Endothelial cell of umbilical vein (primary cell): ENCODE measurements around the gene NES. TPM values are rescaled to one million over a fixed set of nuclear protein-coding genes. Genes with fewer than 3 reads are reported as not detected.

Source experiments
- polyA plus RNA-seq, 4 experiments: library from polyadenylated mRNA; depleted of rRNA in 3 of 4; stranded (reverse) in 3 of 4; unstranded in 1 of 4; fragments of >200 nt; gene quantifications; 2 replicates each; pipeline versions ENCODE4 v1.2.1 to v1.2.3, GENCODE V29; 2011 to 2012; ENCODE audit warnings: missing spikeins in 1 of 4
- total RNA-seq: library from RNA; stranded (reverse); gene quantifications from 2 replicates; pipeline ENCODE4 v1.2.3, GENCODE V29; 2021

The NES gene
- total and polyA plus RNA-seq, 2 donors (not counting 3 experiments of a cell fraction or from before 2014, with no cell fraction given): 19.4 to 274 TPM

Other genes starting within 250 kb of the NES start
- 52.2 and 57.3 TPM in 2 replicates for gene MEF2D, start 176.6 kb downstream of the NES start, total RNA-seq
- gene MEF2D, start 176.6 kb downstream of the NES start, polyA plus RNA-seq: 45.4 and 55.6 TPM in 2 replicates
- gene IQGAP3, start 104.8 kb downstream of the NES start, total RNA-seq: 48.6 and 60.7 TPM in 2 replicates
- gene IQGAP3, start 104.8 kb downstream of the NES start, polyA plus RNA-seq: 28.3 and 30.2 TPM in 2 replicates
- not detected in 2 replicates for gene TTC24, start 97.7 kb downstream of the NES start, total RNA-seq
- gene TTC24, start 97.7 kb downstream of the NES start, polyA plus RNA-seq: not detected in 2 replicates
- gene NAXE, start 85.6 kb downstream of the NES start, total RNA-seq: 74.0 and 76.2 TPM in 2 replicates
- 187 and 210 TPM in 2 replicates for gene NAXE, start 85.6 kb downstream of the NES start, polyA plus RNA-seq
- gene GPATCH4, start 75.9 kb downstream of the NES start, total RNA-seq: 29.2 and 32.0 TPM in 2 replicates
- 15.5 and 22.4 TPM in 2 replicates for gene GPATCH4, start 75.9 kb downstream of the NES start, polyA plus RNA-seq
- gene HAPLN2, start 58.0 kb downstream of the NES start, total RNA-seq: not detected in 2 replicates
- gene HAPLN2, start 58.0 kb downstream of the NES start, polyA plus RNA-seq: 0.14 TPM in 1 of 2 replicates, not detected in the other
- not detected in 2 replicates for gene BCAN, start 35.3 kb downstream of the NES start, total RNA-seq
- 0.14 and 0.15 TPM in 2 replicates for gene BCAN, start 35.3 kb downstream of the NES start, polyA plus RNA-seq
- 1.0 and 2.6 TPM in 2 replicates for gene CRABP2, start 28.2 kb upstream of the NES start, total RNA-seq
- gene CRABP2, start 28.2 kb upstream of the NES start, polyA plus RNA-seq: 0.21 and 0.32 TPM in 2 replicates
- gene METTL25B, start 51.1 kb upstream of the NES start, total RNA-seq: 12.8 and 15.5 TPM in 2 replicates
- 15.0 and 17.3 TPM in 2 replicates for gene METTL25B, start 51.1 kb upstream of the NES start, polyA plus RNA-seq
- gene ISG20L2, start 51.4 kb upstream of the NES start, total RNA-seq: 32.1 and 35.3 TPM in 2 replicates
- gene ISG20L2, start 51.4 kb upstream of the NES start, polyA plus RNA-seq: 32.0 and 33.2 TPM in 2 replicates
- 63.3 and 77.7 TPM in 2 replicates for gene MRPL24, start 63.7 kb upstream of the NES start, total RNA-seq
- gene MRPL24, start 63.7 kb upstream of the NES start, polyA plus RNA-seq: 46.5 and 47.9 TPM in 2 replicates
- gene HDGF, start 74.3 kb upstream of the NES start, total RNA-seq: 279 and 298 TPM in 2 replicates
- 94.7 and 95.1 TPM in 2 replicates for gene HDGF, start 74.3 kb upstream of the NES start, polyA plus RNA-seq
- 65.1 and 71.5 TPM in 2 replicates for gene PRCC, start 90.1 kb upstream of the NES start, total RNA-seq
- 76.9 and 77.4 TPM in 2 replicates for gene PRCC, start 90.1 kb upstream of the NES start, polyA plus RNA-seq
- 1.1 and 1.8 TPM in 2 replicates for gene SH2D2A, start 139.4 kb upstream of the NES start, total RNA-seq
- gene SH2D2A, start 139.4 kb upstream of the NES start, polyA plus RNA-seq: 0.41 and 0.92 TPM in 2 replicates
- gene INSRR, start 181.7 kb upstream of the NES start, total RNA-seq: not detected in 2 replicates
- not detected in 2 replicates for gene INSRR, start 181.7 kb upstream of the NES start, polyA plus RNA-seq
- gene NTRK1, start 183.5 kb upstream of the NES start, total RNA-seq: not detected in 2 replicates
- 0.07 TPM in 1 of 2 replicates, not detected in the other for gene NTRK1, start 183.5 kb upstream of the NES start, polyA plus RNA-seq
- 88.7 and 90.7 TPM in 2 replicates for gene PEAR1, start 216.3 kb upstream of the NES start, total RNA-seq
- gene PEAR1, start 216.3 kb upstream of the NES start, polyA plus RNA-seq: 101 and 106 TPM in 2 replicates
- 0.66 and 1.2 TPM in 2 replicates for gene LRRC71, start 243.2 kb upstream of the NES start, total RNA-seq
- gene LRRC71, start 243.2 kb upstream of the NES start, polyA plus RNA-seq: 0.33 and 0.35 TPM in 2 replicates